Activated CD8-positive, alpha-beta memory T cell treated with anti-CD3 and anti-CD28 coated beads, Interleukin-2, amount 50 U/mL, for 48 hours (primary cell): Measurements from ENCODE around the gene MPPED1.
A peak's percentile ranks its signal among the peaks of the same experiment; 100 is the strongest.

Experiments
- DNase-seq: peaks from one replicate; pipeline ENCODE4 v3.0.0-alpha.2; 2020

MPPED1 gene

GRCh38 chr22:43550024-43550620 is 138.3 kb downstream of the MPPED1 start:
- DNase-seq = peak; percentile 22

- DNase-seq = peak; percentile 13
Measured at GRCh38 chr22:43550672-43551071, 138.9 kb downstream of the MPPED1 start.

- peak; percentile 28 for DNase-seq
Measured at GRCh38 chr22:43553451-43554258, 141.8 kb downstream of the MPPED1 start.

GRCh38 chr22:43554259-43554636 is 142.4 kb downstream of the MPPED1 start:
- DNase-seq = no peak

GRCh38 chr22:43554694-43555365 is 143.0 kb downstream of the MPPED1 start:
- peak; percentile 15 for DNase-seq

- peak; percentile 20 for DNase-seq
Measured at GRCh38 chr22:43555561-43556515, 144.0 kb downstream of the MPPED1 start.
